ENCODE data around the gene UNK.

Gene UNK

DNA sequence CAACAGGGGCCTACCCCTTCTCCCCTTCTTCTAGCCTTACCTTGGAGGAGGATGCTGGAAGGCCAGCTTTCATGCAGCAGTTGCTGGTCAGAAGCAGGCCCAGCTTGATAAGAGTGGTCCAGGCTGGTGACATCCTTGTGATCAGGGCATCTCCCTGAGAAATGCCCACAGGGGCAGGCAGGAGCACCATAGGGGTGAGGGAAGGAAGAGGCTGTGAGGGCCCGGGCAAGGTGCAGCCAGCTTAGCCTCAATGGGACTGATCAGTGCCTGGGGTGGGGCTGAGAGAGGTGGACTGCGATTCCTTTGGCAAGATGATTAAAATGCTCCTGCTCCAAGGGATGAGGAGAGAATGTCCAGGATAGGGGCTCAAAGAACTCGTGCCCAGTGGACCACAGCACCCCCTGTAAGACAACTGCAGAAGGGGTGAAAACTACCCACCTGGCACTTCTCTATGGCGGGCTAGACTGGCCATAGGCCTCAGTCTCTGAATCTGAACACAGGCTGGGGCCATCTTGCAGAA is 10.1 kb upstream of the UNK start:
- DNase-seq, result no peak

DNA sequence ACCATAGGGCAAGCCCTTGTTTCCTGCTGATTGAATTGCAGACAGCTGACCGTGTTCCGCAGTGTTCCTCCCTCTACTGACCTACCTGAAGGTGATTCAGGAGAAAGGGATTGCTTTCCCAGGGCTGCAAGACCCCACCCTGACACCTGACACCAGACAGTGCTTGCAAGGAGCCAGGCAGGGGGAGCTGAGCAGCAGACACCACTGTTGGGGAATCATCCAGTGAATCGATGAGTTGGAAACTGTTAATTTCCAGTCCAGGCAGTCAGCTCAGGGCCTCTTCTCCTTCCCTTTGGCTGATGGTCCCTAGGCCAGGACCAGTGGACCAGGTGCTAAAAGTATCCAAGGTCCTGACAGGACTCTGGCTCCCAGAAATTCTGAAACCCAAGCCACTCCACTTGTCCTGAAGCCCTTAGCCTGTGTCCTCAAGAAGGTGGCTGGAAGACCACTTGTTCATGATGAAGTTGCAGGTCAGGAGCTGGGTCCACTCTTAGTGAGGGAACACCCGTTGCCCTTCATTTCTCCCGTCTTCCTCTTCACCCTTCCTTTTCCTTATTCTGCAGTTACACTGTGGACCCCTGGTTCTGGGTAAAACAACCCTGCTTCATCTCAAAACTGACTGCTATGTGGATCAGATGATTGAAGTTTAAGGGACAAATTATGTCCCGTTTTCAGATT is 9.5 kb upstream of the UNK start:
- DNase-seq, result no peak

DNA sequence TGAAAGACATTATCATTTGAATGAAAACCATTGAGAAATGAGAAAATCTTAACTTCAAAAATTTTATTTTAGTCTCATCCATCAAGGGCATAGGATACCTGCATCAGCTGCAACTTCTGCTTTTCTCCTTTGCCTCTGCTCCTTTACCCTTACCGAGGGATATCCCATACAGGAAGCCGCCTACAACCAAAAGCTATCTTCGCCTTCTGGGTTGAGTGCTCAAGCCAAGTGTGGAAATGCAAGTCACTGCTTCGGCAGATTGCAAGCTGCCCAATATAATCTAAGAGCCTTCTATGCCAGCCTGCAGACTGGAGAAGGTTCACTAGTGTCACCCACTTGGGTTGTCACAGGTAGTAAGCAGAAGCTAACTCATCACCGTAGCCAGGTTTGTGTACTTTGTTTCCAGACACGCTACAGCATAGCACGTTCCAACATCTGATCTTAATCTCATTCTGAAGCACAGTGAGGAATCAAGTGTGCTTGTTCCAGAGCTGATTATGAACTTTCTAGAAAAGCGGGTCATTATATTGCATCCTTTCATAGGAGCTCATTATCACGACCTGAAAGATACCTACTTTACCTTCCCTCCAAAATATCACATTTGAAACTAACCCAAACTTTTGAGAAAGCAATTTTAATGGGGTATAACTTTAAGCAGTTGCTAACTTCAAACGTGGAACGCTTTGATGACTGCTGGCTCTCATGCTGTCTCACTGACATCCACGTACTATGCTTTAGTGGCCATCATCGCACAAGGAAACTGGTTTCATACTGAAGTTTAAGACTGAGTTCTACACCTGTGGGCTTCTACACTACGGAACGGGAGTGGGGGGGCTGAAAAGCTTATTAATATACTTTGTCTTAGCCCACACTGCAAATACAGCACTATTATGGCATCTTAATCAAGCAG is 8.0 kb upstream of the UNK start:
- no peak for DNase-seq

DNA sequence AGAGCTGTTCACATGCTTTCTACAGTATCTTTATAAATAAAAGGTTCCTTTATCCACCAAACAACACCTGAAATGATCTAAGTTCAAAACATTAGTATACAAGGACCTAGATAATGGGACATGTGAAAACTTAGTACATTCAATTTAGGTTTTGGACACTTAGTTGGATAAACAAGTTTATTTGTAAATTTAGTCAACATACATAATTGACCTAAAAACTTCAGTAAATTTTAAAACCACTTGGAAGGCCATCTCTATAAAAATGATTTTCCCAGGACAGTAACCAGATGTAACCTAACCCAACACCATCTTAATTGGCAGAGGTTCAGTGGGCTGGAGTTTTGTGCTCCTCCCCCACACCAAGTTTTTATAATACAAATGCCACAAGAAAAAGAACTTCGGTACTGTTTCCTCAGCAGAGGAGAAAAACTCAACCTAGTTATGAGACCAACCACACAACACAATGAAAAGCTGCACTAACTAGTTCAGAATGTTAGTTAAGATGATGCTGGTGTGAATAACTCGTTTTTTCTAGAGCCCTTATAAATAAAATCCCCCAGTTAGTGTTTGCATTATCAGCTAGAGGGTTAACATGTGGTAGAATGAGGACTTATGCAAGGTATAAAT is 7.2 kb upstream of the UNK start:
- DNase-seq, result no peak

DNA sequence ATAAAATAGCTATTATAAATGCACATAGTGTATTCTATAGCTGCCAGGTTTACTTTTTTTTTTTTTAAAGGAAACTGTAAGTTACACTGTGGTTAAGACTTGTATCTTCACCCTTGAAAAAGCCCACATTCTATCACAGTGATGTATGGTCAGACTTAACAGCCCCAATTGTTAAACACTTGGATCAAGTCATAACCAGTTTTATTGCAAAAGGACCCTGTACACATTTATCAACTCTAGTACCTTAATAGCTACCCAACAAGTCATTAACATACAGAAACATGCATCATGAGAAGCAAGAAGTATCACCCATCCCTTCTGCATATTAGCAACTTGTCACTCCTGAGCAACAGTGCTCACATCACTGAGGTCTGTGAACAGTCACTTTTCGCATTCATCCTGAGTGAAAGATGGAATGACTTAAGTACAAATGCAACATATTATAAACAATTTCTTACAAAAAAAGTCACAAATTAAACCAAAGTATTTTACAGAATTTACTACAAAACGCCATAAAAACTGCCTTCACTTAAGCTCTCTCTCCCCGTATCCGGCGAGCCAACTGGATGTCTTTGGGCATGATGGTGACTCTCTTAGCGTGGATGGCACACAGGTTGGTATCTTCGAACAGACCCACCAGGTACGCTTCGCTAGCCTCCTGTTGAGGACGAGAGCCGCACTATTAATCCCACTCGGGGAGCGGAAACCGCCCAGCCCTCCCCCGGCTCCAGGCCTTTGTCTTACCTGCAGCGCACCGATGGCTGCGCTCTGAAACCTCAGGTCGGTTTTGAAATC is 6.3 kb upstream of the UNK start:
- peak; percentile 17 for DNase-seq

DNA sequence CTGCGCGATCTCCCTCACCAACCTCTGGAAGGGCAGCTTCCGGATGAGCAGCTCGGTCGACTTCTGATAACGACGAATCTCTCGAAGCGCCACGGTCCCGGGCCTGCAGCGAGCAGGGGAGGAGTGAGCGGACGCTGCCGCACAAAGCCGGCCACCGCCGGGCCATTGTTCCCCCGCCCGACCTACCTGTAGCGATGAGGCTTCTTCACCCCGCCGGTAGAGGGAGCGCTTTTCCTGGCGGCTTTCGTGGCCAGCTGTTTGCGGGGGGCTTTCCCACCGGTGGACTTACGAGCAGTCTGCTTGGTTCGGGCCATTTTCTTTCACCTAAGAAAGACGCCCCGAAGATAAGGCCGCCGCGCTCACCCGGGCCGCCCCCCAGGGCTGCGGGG is 5.8 kb upstream of the UNK start:
- DNase-seq, result no peak

DNA sequence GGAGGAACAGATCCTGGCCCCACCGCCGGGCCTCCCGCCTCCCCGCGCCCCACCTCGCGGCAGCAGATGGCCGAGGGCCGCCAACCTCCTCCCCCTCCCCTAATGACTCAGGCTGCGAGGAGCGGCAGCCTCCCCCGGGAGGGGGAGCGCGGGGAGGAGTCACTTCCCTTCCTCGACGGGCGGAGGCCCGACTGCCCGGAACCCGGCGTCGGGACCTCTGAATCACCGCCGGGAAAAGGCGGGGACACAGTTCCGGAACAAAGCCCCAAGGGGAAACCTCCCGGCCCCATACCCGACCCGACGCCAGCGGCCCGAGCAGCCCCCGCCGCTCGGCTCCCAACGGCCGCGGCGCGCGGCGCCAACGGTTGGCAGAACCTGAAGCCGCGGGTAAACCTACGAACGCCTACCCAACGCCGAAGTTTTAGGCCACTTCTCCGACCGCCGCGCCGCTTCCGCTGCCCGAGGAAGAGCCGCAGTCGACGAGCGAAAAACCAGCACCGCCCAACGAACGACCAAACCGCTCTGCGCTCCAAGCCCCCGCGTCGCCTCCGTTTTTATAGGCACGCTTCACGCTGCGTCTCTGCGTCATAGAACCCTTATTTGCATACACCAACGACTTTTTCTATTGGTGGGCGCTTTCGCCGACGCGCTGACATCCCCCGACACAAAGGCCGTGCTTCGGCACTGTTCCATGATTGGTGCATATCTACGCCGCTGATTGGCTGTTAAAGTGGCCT is 5.2 kb upstream of the UNK start:
- peak; percentile 89 for DNase-seq

DNA sequence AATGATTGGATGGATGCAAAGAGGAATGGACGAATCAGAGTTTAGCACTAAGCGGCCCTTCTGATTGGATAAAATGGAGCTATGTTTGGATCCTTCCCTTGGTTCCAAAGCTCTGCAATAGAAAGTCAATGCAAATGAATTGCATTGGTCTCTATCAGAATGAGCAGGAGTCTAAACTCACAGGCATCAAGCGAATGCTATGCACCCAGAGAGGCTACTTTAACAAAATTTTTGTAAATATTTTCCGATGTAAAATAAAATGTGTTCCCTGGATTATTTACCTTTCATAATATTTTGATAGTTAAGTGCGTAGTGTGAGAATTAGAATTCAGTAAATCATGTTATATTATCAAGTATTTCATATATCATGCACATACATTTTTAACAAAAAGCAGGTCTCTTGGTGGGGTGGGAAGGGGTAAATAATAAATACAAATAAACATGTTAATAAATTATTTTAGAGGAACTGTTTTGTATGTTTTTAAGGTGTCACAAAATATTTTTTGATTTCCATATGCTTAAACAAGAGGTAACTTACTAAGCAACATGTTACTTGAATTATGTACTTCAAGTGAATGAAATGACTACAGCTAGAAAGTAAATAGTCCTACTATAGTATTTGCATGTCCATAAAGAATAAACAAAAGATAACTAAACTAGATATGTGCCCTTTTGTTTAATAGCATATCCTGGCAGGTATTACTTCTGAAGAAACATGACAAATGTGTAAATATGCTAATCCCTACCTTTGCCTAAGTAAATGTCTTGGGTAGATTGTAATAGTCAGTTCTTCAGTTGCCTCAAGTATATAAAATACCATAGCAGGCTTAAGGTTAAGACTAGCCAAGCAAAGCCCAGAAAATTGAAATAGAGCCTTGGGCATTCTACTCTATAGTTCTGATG is 4.4 kb upstream of the UNK start:
- no peak for DNase-seq

DNA sequence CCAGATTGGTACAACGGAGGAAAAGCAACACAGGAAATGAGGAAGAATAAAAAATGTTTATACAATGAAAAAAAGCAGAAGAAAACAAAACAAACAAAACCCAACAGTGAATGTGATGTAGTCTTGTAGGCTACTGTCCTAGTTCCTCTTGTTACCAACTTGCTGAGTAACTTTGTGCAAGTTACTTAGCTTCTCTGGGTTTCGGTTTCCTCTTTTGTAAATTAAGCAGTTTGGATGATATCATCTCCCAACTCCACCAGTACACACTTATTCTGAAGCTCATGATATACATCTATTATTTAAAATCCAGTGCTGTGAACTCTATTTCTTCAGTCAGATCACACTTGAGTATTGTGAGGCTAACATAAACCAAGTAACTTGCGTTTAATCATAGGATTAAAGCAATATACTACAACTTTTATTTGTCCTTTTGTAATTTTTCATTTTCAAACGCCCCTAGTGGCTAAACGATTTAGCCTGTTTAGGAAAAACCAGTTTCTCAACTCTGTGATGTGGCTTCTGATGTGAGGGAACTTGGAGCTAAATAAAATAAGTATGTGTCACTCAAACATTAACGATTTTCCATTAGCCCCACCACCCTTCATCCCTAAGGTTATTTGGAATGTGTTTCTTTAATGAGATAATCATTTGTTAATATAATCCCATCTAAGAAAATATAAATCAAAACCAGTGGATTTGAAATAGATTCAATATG is 1.4 kb upstream of the UNK start:
- DNase-seq, result no peak

DNA sequence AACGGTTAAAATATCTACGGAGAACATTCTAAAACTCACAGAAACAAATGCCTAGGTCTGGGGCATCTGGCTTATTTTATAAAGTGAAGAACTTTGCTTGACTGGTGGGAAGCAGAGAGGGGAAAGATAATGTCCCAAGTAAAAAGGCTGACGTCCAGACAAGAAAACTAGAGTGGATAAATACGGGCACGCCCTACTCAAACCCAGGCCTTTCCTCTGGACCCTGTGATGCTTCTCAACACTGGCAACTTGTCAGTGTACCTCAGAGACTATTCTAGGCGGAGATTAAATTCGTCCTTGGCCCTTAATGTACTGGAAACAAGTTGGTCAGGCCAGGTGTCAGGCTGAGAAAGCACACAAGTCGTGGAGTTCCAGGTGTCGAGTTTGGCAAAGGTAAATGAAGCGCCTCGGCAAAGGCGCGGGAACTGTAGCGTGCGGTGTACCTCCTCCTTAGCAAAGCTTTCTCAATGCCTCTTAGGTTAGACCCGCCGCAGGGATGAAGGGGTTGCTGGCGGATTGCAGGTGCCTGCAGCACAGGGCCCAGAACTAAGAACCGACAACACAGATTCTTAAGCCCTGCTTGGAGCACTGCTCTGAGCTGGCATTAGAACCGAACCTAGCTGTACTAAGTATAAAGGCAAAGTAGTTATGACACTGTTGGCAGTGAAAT is 668 bp upstream of the UNK start:
- DNase-seq, result no peak

DNA sequence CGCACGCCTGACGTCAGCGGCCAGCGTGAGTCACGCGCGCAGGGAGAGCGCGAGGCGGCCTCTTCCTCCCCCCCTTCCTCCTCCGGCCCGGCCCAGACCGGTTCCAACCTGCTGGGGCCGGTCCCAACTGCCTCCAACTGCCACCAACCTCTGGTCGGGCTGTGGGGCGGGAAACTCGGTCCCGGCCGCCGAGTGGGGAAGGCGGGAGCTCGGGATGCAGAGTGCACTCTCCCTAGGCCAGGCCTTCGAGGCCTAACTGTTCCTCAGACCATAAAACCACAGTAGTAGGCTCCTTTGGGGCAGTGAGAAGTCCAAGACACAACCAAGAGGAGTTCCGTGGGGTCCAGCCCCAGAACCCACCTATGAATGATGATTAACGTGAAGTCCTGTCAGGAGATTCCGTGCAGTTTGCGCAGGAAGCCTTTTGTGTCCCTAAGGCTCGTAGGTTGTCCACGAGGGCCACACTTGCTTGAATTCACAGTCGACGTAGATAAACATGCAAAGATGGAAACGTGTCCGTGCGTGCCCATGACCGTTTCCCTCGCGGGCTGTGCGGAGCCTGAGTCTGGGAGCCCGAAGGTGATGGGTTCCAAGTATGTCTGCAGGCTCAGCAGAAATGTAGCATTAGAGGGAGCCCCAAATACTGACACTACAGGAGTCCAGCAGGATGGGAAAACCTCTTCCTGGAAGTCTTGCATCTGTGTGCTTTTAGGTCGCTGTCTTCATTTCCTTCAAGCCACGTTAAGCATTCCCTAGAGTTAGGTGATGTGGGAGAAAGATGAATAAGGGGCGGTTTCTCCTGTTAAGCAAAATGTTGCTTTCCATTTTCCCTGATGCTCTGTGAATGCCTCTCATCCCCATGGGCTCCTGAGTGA is 647 bp downstream of the UNK start:
- peak; percentile 43 for DNase-seq

DNA sequence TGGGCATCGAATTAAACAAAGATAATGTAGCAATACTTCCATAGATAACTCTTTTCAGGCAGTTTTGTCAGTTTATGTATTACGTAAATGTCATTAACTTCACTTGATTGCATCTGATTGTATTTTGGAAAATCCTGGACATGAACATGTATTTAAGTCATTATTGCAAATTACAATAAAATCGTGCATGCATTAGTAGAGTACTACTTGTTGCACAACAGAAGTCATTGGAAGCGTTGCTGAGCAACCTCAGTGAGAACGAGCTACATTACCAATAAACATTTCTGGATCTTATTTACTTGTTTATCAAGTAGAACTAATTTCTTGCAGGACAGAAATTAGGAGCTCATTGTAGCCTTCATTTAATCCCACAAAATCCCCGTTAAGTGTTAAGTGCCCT is 6.6 kb downstream of the UNK start:
- DNase-seq, result no peak

DNA sequence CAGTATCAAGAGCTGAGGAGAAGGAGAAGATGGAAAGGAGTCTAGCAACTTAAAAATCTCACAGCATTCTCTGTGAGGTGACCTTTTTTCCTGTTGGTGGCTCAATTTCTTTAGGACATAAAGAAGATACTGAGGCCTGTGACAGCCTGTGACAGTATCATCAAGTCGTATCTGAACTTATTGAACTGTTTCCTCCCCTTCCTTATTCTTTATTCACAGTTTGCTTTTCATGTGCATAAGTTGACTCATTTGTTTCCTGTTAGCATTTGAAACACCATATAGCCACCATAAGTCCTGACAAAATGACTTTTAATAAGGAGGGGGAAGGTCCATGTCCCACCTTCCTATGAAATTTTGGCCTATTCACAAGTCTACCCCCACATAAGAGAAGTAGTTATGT is 8.9 kb downstream of the UNK start:
- no peak for DNase-seq

DNA sequence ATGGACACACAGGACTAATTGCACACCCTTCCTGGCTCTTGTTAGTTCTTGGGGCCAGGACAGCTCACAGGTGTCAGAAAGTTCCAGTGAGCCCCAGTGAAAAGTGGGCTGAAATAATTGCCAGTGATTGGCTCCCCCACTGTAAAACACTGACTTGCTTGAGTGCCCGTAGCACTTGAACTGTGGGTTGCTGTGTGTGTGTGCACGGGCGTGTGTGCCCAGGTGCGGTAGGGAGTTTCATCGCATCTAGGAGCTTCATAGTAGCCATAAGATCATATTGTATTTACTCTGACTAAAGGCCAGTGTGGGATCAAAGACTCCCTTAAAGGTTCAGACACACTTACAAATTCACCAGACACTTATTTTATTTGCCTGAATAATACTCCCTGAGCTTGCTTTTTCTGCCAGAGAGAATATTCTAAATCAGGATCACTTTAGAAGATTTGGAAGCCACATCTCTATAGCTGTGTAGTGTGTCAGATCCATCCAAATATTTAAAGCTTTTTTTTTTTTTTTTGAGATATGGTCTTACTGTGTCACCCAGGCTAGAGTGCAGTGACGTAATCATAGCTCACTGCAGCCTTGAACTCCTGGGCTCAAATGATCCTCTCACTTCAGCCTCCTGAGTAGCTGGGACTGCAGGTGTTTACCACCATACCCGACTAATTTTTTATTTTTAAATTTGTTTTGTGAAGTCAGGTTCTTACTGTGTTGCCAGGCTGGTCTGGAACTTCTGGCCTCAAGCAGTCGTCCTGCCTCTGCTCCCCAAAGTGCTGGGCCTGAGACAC is 11.4 kb downstream of the UNK start:
- no peak for DNase-seq

DNA sequence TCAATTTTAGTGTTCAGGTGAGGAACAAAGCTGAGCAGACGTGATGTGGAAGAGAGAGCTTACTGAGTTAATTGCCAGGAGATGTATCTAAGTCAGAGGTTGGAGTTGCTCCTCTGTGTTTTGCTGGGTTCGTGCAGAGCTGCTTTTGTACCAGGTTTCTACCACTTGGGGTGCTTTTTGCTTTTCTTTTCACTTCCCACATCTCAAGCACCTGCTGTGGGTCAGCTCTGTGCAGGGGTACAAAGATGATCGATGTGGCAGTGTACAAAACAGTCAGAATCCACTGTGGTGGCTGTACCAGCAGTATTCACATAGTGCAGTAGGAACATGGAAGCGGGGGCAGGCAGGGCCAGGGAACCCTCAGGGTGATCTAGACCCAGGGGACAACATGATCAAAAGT is 14.8 kb downstream of the UNK start:
- DNase-seq, result no peak

DNA sequence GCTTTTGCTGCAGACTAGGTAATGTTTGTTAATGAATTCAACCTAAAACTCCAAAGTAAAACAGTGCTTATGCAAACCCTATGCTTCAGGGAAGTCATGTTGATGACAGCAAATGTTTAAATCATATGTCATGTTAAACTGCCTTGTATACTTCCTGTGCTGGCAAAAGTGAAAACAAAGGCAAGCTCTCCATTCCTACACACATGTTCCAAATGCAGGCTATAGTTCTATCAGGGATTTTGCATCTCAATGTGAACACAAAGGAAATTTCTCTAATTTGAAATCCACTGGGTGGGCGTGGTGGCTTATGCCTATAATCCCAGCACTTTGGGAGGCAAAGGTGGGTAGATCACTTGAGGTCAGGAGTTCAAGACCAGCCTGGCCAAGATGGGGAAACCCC is 19.3 kb downstream of the UNK start:
- no peak for DNase-seq

DNA sequence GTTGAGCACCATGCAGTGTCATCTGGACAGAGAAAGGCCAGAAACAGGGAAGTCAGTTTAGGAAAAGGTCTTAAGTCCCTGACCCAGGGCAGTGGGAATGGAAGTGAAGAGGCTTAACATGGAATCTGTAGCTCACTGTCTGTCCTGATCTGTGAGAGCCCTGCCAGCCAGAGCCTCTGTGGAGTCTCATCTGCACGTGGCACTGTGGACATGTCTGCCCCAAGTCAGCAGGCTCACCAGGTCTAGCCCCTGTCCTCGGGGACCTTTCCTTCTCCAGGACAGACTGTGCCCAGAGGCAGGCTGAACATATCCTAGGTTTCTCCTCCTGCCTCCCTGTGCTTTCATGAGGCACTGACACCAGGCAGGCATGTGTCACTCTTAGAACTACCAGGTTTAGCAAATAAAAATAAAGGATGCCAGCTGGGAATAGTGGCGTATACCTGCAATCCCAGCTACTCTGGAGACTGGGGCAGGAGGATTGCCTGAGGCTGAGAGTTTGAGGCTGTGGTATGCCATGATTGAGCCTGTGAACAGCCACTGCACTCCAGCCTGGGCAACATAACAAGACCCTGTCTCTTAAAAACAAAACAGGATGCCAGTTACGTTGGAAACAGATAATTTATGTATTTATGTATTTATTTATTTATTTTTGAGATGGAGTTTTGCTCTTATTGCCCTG is 22.4 kb downstream of the UNK start:
- DNase-seq, result no peak
